Measurements from ENCODE around the gene RHBDL1.

RHBDL1 gene

GRCh38 chr16:636206-637080 lies 39.0 kb upstream of the RHBDL1 start, which contains the start of gene METTL26 (continued):
- TF ChIP-seq ZBTB21 (tag by site-specific recombination; IDR thresholded peaks at IDR 0.05) (peak; percentile 55; the same call in 1 of the 2 replicates), ZNF549 (tag by site-specific recombination; IDR thresholded peaks at IDR 0.05) (no peak), ZNF664 (tag by site-specific recombination; IDR thresholded peaks at IDR 0.05) (no peak), ZNF521 (tag by site-specific recombination; IDR thresholded peaks at IDR 0.05) (no peak), KLF8 (tag by site-specific recombination; IDR thresholded peaks at IDR 0.05) (peak; percentile 79), ZNF302 (tag by site-specific recombination; IDR thresholded peaks at IDR 0.05; ENCODE audit: low read depth) (no peak), SP7 (tag by site-specific recombination; IDR thresholded peaks at IDR 0.05) (peak; percentile 80), ZNF354C (tag by site-specific recombination; IDR thresholded peaks at IDR 0.05; ENCODE audit: borderline replicate concordance, low read depth) (no peak), ZBTB17 (tag by site-specific recombination; IDR thresholded peaks at IDR 0.05) (peak; percentile 93), MYNN (tag by site-specific recombination; IDR thresholded peaks at IDR 0.05; ENCODE audit: borderline replicate concordance) (no peak), ZEB2 (tag by site-specific recombination; IDR thresholded peaks at IDR 0.05) (peak; percentile 89), INSM2 (tag by site-specific recombination; IDR thresholded peaks at IDR 0.05) (no peak; the same call in 1 of the 2 replicates), ZBTB26 (tag by site-specific recombination; optimal IDR thresholded peaks at IDR 0.05) (peak; percentile 95), ZNF518A (tag by site-specific recombination; conservative IDR thresholded peaks at IDR 0.05; ENCODE audit: low read depth) (no peak), ZNF114 (tag by site-specific recombination; IDR thresholded peaks at IDR 0.05) (no peak), ZNF26 (tag by site-specific recombination; IDR thresholded peaks at IDR 0.05) (no peak), ZNF211 (tag by site-specific recombination; IDR thresholded peaks at IDR 0.05; ENCODE audit: low read depth) (no peak), ZNF138 (tag by site-specific recombination; IDR thresholded peaks at IDR 0.05; ENCODE audit: borderline replicate concordance) (no peak), ZNF132 (tag by site-specific recombination; IDR thresholded peaks at IDR 0.05; ENCODE audit: borderline replicate concordance) (no peak), GFI1B (tag by site-specific recombination; IDR thresholded peaks at IDR 0.05) (no peak), SALL2 (tag by site-specific recombination; IDR thresholded peaks at IDR 0.05; ENCODE audit: borderline replicate concordance) (no peak), ZNF112 (tag by site-specific recombination; IDR thresholded peaks at IDR 0.05) (no peak), ZNF626 (tag by site-specific recombination; IDR thresholded peaks at IDR 0.05) (no peak), ZNF560 (tag by site-specific recombination; IDR thresholded peaks at IDR 0.05; ENCODE audit: borderline replicate concordance) (no peak), ZNF580 (tag by site-specific recombination; IDR thresholded peaks at IDR 0.05) (peak; percentile 62), ZNF16 (tag by site-specific recombination; IDR thresholded peaks at IDR 0.05; ENCODE audit: low read depth) (no peak), SCRT2 (tag by site-specific recombination; IDR thresholded peaks at IDR 0.05) (peak; percentile 72; the same call in 1 of the 2 replicates), BCL6B (tag by site-specific recombination; IDR thresholded peaks at IDR 0.05) (no peak), ZNF37A (tag by site-specific recombination; IDR thresholded peaks at IDR 0.05) (no peak)
